ENCODE measurements around the gene SLC6A2.
"Not testable (repeated sequence)": the region's sequence is repeated elsewhere in the genome, so short reads cannot be mapped to it uniquely, and the experiment has no call there.

Gene SLC6A2

GRCh38 chr16:55655897-55656681 is at the start of gene SLC6A2:
SLC6A2 (plus strand) TSS chr16:55655988; CDS start chr16:55656695, 707 bp downstream.
- no peak for DNase-seq

GRCh38 chr16:55613613-55614335 is 42.0 kb upstream of the SLC6A2 start:
- DNase-seq, result no peak

- no peak for DNase-seq
Observed at GRCh38 chr16:55615071-55615470, 40.7 kb upstream of the SLC6A2 start.

GRCh38 chr16:55615670-55616069 is 40.1 kb upstream of the SLC6A2 start:
- DNase-seq, result not testable (repeated sequence)

GRCh38 chr16:55621771-55622170 is 34.0 kb upstream of the SLC6A2 start:
- DNase-seq, result no peak

GRCh38 chr16:55622272-55622671 is 33.5 kb upstream of the SLC6A2 start:
- no peak for DNase-seq

- no peak for DNase-seq
Observed at GRCh38 chr16:55622930-55623561, 32.7 kb upstream of the SLC6A2 start.

- no peak for DNase-seq
Observed at GRCh38 chr16:55623640-55624039, 32.1 kb upstream of the SLC6A2 start.

GRCh38 chr16:55624696-55625095 is 31.1 kb upstream of the SLC6A2 start:
- DNase-seq, result no peak

- no peak for DNase-seq
Observed at GRCh38 chr16:55625843-55626242, 29.9 kb upstream of the SLC6A2 start.

GRCh38 chr16:55628306-55628968 is 27.4 kb upstream of the SLC6A2 start:
- DNase-seq, result no peak

- no peak for DNase-seq
Observed at GRCh38 chr16:55630774-55631173, 25.0 kb upstream of the SLC6A2 start.

- DNase-seq, result no peak
Observed at GRCh38 chr16:55632259-55632658, 23.5 kb upstream of the SLC6A2 start.

GRCh38 chr16:55634193-55634592 is 21.6 kb upstream of the SLC6A2 start:
- no peak for DNase-seq

GRCh38 chr16:55638256-55638655 is 17.5 kb upstream of the SLC6A2 start:
- no peak for DNase-seq

GRCh38 chr16:55640701-55641327 is 15.0 kb upstream of the SLC6A2 start:
- no peak for DNase-seq

GRCh38 chr16:55641430-55642056 is 14.2 kb upstream of the SLC6A2 start:
- no peak for DNase-seq

- no peak for DNase-seq
Observed at GRCh38 chr16:55642611-55643010, 13.2 kb upstream of the SLC6A2 start.

- no peak for DNase-seq
Observed at GRCh38 chr16:55643161-55643970, 12.4 kb upstream of the SLC6A2 start.

- no peak for DNase-seq
Observed at GRCh38 chr16:55645986-55646385, 9.8 kb upstream of the SLC6A2 start.

- DNase-seq, result no peak
Observed at GRCh38 chr16:55647343-55647742, 8.4 kb upstream of the SLC6A2 start.

All from activated effector memory CD4-positive, alpha-beta T cell treated with anti-CD3 and anti-CD28 coated beads, Interleukin-2, amount 50 U/mL, for 16 hours (primary cell).